ENCODE measurements around the gene ACER2. TPM values are rescaled to one million over a fixed set of nuclear protein-coding genes. Genes with fewer than 3 reads are reported as not detected.
A peak's percentile ranks its signal among the peaks of the same experiment; 100 is the strongest.

The ACER2 gene
- total and polyA plus RNA-seq, 2 of the 8 experiments (the other 6 are each of a cell fraction or from before 2014, with no cell fraction given), result 7.4 to 8.8 TPM

DNA sequence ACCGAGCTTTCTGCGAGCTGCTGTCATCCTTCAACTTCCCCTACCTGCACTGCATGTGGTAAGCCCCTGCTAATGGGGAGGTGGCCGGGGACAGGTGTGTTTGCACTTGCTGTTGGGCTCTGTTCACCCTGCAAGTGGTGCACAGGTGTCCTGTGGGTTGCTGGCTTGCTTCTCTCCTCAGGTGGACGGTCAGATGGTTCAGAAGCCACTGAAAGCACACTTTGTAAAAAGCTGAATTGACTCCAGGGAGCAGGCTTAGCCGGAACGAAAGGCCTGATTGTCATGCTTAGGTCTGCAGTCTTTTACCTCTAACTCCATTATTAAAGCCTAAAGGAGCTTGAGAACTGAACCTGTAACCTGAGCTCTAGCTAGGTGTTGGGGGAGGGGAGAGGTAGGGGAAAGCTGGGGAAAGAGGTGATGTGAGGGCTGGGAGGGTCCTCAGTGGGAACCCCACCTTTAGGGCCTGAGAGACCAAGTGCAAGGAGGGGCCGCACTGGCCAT, 37.6 kb downstream of the ACER2 start (continued):
- TF ChIP-seq TBP (IDR thresholded peaks at IDR 0.05; ENCODE audit: low read depth, low read length) (peak; percentile 57; the same call in 1 of the 2 replicates), TAF1 (IDR thresholded peaks at IDR 0.05; ENCODE audit: low read depth, low read length) (peak; percentile 63; the same call in 1 of the 2 replicates), PHF8 (conservative IDR thresholded peaks at IDR 0.05; ENCODE audit: low read depth, low read length) (no peak), MAFK (IDR thresholded peaks at IDR 0.05; ENCODE audit: low read depth, low read length) (no peak), TAF7 (optimal IDR thresholded peaks at IDR 0.05; ENCODE audit: borderline replicate concordance, low read depth, low read length) (no peak), FOSL1 (IDR thresholded peaks at IDR 0.05; ENCODE audit: insufficient read depth, low read depth, low read length) (no peak), SRF (IDR thresholded peaks at IDR 0.05; ENCODE audit: low read depth, low read length) (no peak), SP2 (IDR thresholded peaks at IDR 0.05; ENCODE audit: low read length) (no peak), KDM4A (IDR thresholded peaks at IDR 0.05; ENCODE audit: low read depth, low read length, severe bottlenecking) (no peak), SIX5 (IDR thresholded peaks at IDR 0.05; ENCODE audit: low read depth, low read length) (peak; percentile 25), JUN (IDR thresholded peaks at IDR 0.05; ENCODE audit: low read depth, low read length) (no peak), GTF2F1 (IDR thresholded peaks at IDR 0.05; ENCODE audit: borderline replicate concordance, low read depth, low read length) (no peak), POU5F1 (IDR thresholded peaks at IDR 0.05; ENCODE audit: low read depth, low read length) (no peak), CHD1 (IDR thresholded peaks at IDR 0.05; ENCODE audit: low read depth, low read length) (no peak)
- TF ChIP-seq, protein P1, sequence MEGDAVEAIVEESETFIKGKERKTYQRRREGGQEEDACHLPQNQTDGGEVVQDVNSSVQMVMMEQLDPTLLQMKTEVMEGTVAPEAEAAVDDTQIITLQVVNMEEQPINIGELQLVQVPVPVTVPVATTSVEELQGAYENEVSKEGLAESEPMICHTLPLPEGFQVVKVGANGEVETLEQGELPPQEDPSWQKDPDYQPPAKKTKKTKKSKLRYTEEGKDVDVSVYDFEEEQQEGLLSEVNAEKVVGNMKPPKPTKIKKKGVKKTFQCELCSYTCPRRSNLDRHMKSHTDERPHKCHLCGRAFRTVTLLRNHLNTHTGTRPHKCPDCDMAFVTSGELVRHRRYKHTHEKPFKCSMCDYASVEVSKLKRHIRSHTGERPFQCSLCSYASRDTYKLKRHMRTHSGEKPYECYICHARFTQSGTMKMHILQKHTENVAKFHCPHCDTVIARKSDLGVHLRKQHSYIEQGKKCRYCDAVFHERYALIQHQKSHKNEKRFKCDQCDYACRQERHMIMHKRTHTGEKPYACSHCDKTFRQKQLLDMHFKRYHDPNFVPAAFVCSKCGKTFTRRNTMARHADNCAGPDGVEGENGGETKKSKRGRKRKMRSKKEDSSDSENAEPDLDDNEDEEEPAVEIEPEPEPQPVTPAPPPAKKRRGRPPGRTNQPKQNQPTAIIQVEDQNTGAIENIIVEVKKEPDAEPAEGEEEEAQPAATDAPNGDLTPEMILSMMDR (IDR thresholded peaks at IDR 0.05; ENCODE audit: control extremely low read depth in 1 of 3, insufficient read depth in 1 of 3, low read depth in 1 of 3, low read length in 3 of 3), result no peak

All from H1 (cell line).